Mononuclear cell (primary cell): ENCODE measurements around the gene RRP15. TPM values are rescaled to one million over a fixed set of nuclear protein-coding genes. Genes with fewer than 3 reads are reported as not detected.

Experiments used
- H3K27me3 ChIP-seq: 2 replicates; pipeline ENCODE4 v1.6.0; 2011; ENCODE audit warnings: low read length, control low read depth; ENCODE audit not compliant: insufficient read depth
- H3K4me1 ChIP-seq: 2 replicates; pipeline ENCODE4 v1.5.1; 2011; ENCODE audit warnings: mild to moderate bottlenecking, low read length, control low read depth; ENCODE audit not compliant: insufficient read depth
- H3K4me3 ChIP-seq: 2 replicates; pipeline ENCODE4 v1.5.1; 2011; ENCODE audit warnings: mild to moderate bottlenecking, low read length, moderate library complexity
- H3K9me3 ChIP-seq: 2 replicates; pipeline ENCODE4 v1.5.1; 2011; ENCODE audit warnings: low read depth, mild to moderate bottlenecking, control low read depth, low read length
- total RNA-seq: library from RNA; depleted of rRNA; stranded (reverse); fragments of >200 nt; gene quantifications from one replicate; pipeline ENCODE4 v1.2.3, GENCODE V29; 2012

The RRP15 gene
- total RNA-seq, 1 donor: 13.2 TPM

- peaks cover 40% of the 10 kb centered on the region for H3K27me3 ChIP-seq
- no peaks in the 10 kb centered on the region for H3K9me3 ChIP-seq
- H3K4me1 ChIP-seq: peaks cover 26% of the 10 kb centered on the region
- no peak overlapping the region for H3K4me3 ChIP-seq
These were observed 57.0 kb downstream of the RRP15 start for GRCh38 chr1:218342091-218342490.

DNA sequence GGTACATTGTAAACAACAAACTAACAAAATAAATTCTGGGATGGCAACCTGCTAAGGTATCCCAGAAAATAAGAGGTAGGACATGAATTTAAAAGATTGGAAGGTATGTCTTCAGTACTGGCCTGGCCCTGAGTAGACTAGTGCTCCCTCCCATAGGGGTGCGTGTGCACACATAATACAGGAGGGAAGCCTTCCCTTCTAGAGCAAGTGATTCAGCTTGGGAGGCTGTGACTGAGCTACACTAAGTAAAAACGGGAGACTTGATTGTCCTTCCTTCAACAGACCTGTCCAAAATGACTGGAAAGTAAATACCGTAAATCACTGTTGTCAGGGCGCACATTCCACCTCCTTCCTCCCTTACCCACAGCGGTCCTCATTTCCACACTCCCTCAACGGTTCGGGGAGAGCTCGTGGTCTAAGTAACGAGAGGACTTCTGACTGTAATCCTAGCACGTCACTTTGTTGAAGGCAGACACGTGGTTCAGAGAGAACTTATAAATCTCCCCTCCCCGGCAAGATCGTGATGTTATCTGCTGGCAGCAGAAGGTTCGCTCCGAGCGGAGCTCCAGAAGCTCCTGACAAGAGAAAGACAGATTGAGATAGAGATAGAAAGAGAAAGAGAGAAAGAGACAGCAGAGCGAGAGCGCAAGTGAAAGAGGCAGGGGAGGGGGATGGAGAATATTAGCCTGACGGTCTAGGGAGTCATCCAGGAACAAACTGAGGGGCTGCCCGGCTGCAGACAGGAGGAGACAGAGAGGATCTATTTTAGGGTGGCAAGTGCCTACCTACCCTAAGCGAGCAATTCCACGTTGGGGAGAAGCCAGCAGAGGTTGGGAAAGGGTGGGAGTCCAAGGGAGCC, 60.0 kb downstream of the RRP15 start, which contains the start of gene TGFB2:
TGFB2 (plus strand) TSS at position 523 of the 859 bp plus-strand sequence. CDS start 1,366 bp downstream, outside the sequence.
- Histone ChIP-seq H3K4me3 (peak within 1 kb of the TSS; percentile 36), H3K27me3 (peaks cover 62% of the 10 kb centered on the region), H3K4me1 (peaks cover 32% of the 10 kb centered on the region), H3K9me3 (no peaks in the 10 kb centered on the region)

- peak overlapping the region; percentile 36 for H3K4me3 ChIP-seq
- no peaks in the 10 kb centered on the region for H3K9me3 ChIP-seq
- peaks cover 32% of the 10 kb centered on the region for H3K4me1 ChIP-seq
- H3K27me3 ChIP-seq: peaks cover 62% of the 10 kb centered on the region
These were observed 60.7 kb downstream of the RRP15 start for GRCh38 chr1:218345673-218346390.

- peak overlapping the region; percentile 36 for H3K4me3 ChIP-seq
- H3K27me3 ChIP-seq: peaks cover 62% of the 10 kb centered on the region
- H3K4me1 ChIP-seq: peaks cover 34% of the 10 kb centered on the region
- H3K9me3 ChIP-seq: no peaks in the 10 kb centered on the region
These were observed 61.5 kb downstream of the RRP15 start for GRCh38 chr1:218346391-218347204.

DNA sequence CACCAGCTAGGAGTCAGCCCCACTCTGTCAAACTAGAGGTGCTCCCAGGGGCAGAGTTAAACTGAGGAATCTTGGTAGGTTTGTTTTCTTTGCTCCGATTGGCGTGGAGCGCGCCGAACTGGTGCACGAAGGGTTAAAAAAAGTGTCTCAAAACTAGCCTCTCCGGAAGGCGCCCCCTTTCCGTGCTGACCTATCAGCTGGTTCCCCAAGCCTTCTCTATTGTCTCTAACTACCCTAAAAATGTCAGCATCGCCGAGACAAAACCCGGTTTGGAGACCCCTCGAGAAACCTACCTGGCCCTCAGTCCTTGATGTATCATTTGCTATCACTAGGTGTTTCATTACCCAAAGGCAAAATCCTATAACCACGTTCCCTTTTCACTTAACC, 62.2 kb downstream of the RRP15 start:
- Histone ChIP-seq H3K4me3 (no peak overlapping the region), H3K4me1 (peaks cover 36% of the 10 kb centered on the region), H3K9me3 (no peaks in the 10 kb centered on the region), H3K27me3 (peaks cover 62% of the 10 kb centered on the region)

- H3K4me1 ChIP-seq: peaks cover 36% of the 10 kb centered on the region
These were observed 62.9 kb downstream of the RRP15 start for GRCh38 chr1:218347723-218348627.

GRCh38 chr1:218348628-218349071, 63.6 kb downstream of the RRP15 start:
- Histone ChIP-seq H3K9me3 (no peaks in the 10 kb centered on the region), H3K4me1 (peaks cover 36% of the 10 kb centered on the region), H3K4me3 (no peak overlapping the region), H3K27me3 (peaks cover 56% of the 10 kb centered on the region)

More at GRCh38 chr1:218347723-218348627, 62.9 kb downstream of the RRP15 start:
- H3K9me3 ChIP-seq: no peaks in the 10 kb centered on the region
- no peak overlapping the region for H3K4me3 ChIP-seq
- H3K27me3 ChIP-seq: peaks cover 60% of the 10 kb centered on the region

DNA sequence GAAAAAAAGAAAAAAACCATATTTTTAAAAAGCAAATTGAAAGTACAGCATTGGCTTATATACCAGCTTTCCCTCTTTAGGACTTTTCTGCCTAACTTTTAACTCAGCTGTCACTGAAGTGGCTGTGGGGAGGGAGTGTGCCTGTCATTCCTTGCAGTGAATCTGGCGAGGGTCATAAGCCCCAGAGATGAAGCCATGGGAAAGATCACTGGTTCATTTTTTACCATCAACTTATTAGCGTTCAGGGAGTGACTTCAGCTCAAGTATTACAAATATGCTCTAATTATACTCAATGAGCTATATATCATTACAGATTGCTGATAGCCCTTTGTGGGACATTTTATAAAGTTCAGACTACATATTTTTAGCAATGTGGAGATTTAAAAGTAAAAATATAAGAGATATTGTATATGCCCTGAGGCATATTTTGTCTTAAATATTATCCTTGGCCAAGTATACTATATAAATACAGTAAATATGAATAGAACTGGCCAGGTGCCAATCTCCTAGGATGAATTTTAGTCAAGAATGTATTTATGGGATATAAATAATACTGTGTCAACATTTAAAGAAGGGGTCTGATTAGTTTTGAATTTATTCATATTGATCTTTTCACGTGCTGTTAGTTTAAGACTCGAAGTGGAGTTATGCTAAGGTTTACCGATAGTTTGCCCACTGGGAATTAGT, 64.4 kb downstream of the RRP15 start:
- Histone ChIP-seq H3K27me3 (peaks cover 49% of the 10 kb centered on the region), H3K4me3 (no peak overlapping the region), H3K4me1 (peaks cover 36% of the 10 kb centered on the region), H3K9me3 (no peaks in the 10 kb centered on the region)

DNA sequence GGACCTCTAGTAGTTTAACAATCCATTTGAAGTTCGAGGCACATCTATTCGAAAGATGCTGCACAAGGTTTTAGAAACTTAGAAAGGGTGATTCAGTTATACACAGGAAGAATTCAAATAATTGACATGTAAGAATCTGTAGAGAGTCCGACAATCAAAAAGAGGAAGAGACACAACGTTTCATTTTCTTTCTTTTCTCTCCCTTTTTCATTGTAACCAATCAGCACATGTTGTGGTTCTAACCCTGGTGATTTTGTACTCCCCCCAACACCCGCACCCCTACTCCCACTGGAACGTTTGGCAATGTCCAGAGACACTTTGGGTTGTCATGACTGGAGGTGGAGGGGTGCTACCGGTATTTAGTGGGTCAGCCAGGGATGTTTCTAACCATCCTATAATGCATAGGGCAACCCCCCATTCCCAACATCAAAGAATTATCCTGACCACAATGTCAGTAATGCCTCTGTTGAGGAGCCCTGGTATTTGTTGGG, 65.0 kb downstream of the RRP15 start:
- Histone ChIP-seq H3K9me3 (no peaks in the 10 kb centered on the region), H3K4me3 (no peak overlapping the region), H3K27me3 (peaks cover 43% of the 10 kb centered on the region), H3K4me1 (peaks cover 30% of the 10 kb centered on the region)

DNA sequence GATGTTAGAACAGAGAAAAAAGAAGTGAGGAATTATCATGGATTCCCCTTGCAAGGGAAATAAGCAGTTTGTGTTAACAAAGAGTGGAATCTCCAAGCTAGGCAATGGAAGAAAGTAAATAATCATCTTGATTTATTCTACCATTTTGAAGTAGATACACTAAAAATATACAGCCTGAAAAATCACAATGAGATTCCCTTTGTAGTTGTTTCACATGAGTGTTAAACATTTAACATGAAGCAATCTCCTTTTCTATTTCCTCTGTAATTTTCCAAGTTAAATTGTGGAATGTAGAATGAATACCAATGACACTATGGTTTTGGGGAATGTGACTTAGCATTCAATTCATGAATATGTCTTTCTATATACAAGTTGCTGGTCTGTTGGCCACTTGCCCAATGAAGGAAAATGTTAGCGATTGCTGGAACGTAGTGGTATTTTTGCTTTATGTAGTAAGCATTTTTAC, 65.7 kb downstream of the RRP15 start:
- Histone ChIP-seq H3K27me3 (peaks cover 35% of the 10 kb centered on the region), H3K4me3 (no peak overlapping the region), H3K4me1 (peaks cover 23% of the 10 kb centered on the region), H3K9me3 (no peaks in the 10 kb centered on the region)

GRCh38 chr1:218351391-218352074, 66.4 kb downstream of the RRP15 start:
- Histone ChIP-seq H3K9me3 (no peaks in the 10 kb centered on the region), H3K27me3 (peaks cover 28% of the 10 kb centered on the region), H3K4me1 (peaks cover 16% of the 10 kb centered on the region), H3K4me3 (peak overlapping the region; percentile 11)

GRCh38 chr1:218352075-218352438, 67.0 kb downstream of the RRP15 start:
- Histone ChIP-seq H3K9me3 (no peaks in the 10 kb centered on the region), H3K4me1 (peaks cover 10% of the 10 kb centered on the region), H3K4me3 (no peak overlapping the region), H3K27me3 (peaks cover 23% of the 10 kb centered on the region)

GRCh38 chr1:218353656-218354055, 68.6 kb downstream of the RRP15 start:
- H3K9me3 ChIP-seq: no peaks in the 10 kb centered on the region
- H3K4me1 ChIP-seq: peaks cover 4% of the 10 kb centered on the region
- H3K4me3 ChIP-seq: no peak overlapping the region
- peaks cover 9% of the 10 kb centered on the region for H3K27me3 ChIP-seq
